Mesenchymal stem cell (in vitro differentiated cells and primary cell): Measurements from ENCODE around the gene DZIP1.

Experiments
- DNase-seq: peaks from one replicate; pipeline ENCODE4 v3.0.0-alpha.2; 2013
- H2AFZ ChIP-seq: one replicate; pipeline ENCODE4 v1.6.1; 2013; ENCODE audit warnings: low read depth, mild to moderate bottlenecking, control low read depth, inconsistent platforms, low read length, moderate library complexity
- H2AK5ac ChIP-seq: 2 replicates; pipeline ENCODE4 v1.6.1; 2013; ENCODE audit warnings: low read length, moderate library complexity, mild to moderate bottlenecking, inconsistent platforms; ENCODE audit not compliant: severe bottlenecking
- H2BK120ac ChIP-seq: one replicate; pipeline ENCODE4 v1.6.1; 2013; ENCODE audit warnings: low read depth, mild to moderate bottlenecking, inconsistent platforms, low read length, moderate library complexity
- H2BK12ac ChIP-seq, 2 experiments: one replicate each; pipeline ENCODE4 v1.6.1; 2013; ENCODE audit warnings: inconsistent platforms in 2 of 2, low read length in 2 of 2, mild to moderate bottlenecking in 2 of 2, moderate library complexity in 2 of 2, control low read depth in 1 of 2
- H2BK15ac ChIP-seq: one replicate; pipeline ENCODE4 v1.6.1; 2013; ENCODE audit warnings: mild to moderate bottlenecking, low read depth, inconsistent platforms; ENCODE audit not compliant: poor library complexity, severe bottlenecking
- H2BK5ac ChIP-seq: 2 replicates; pipeline ENCODE4 v1.6.1; 2013; ENCODE audit warnings: low read depth, mild to moderate bottlenecking, low read length, control low read depth, inconsistent platforms; ENCODE audit not compliant: poor library complexity, severe bottlenecking
- H3K14ac ChIP-seq, 2 experiments: one replicate each; pipeline ENCODE4 v1.6.1; 2013; ENCODE audit warnings: inconsistent platforms in 2 of 2, low read length in 2 of 2, control low read depth in 1 of 2, mild to moderate bottlenecking in 1 of 2, moderate library complexity in 1 of 2
- H3K18ac ChIP-seq, 2 experiments: one replicate each; pipeline ENCODE4 v1.6.1; 2013; ENCODE audit warnings: inconsistent platforms in 2 of 2, low read length in 2 of 2, control low read depth in 1 of 2, low read depth in 1 of 2, mild to moderate bottlenecking in 1 of 2
- H3K23ac ChIP-seq, 2 experiments: one replicate each; pipeline ENCODE4 v1.6.1; 2013; ENCODE audit warnings: inconsistent platforms in 2 of 2, low read length in 2 of 2, mild to moderate bottlenecking in 2 of 2, moderate library complexity in 2 of 2, control low read depth in 1 of 2
- H3K27ac ChIP-seq: 2 replicates; pipeline ENCODE4 v1.5.1; 2013; ENCODE audit warnings: mild to moderate bottlenecking, moderate library complexity, low read length, control low read depth, inconsistent platforms; ENCODE audit not compliant: poor library complexity, severe bottlenecking
- H3K27me3 ChIP-seq, 2 experiments: 2 replicates each; pipeline versions ENCODE4 v1.6.1 to v1.7.0; 2013; ENCODE audit warnings: low read length in 2 of 2, mild to moderate bottlenecking in 2 of 2, moderate library complexity in 2 of 2, control low read depth in 1 of 2, inconsistent platforms in 1 of 2; ENCODE audit not compliant: control insufficient read depth in 1 of 2, insufficient read depth in 1 of 2
- H3K36me3 ChIP-seq, 2 experiments: 2 replicates each; pipeline versions ENCODE4 v1.6.1 to v1.7.0; 2013; ENCODE audit warnings: low read length in 2 of 2, control low read depth in 1 of 2, inconsistent platforms in 1 of 2, low read depth in 1 of 2, mild to moderate bottlenecking in 1 of 2; ENCODE audit not compliant: insufficient read depth in 2 of 2, control insufficient read depth in 1 of 2
- H3K4ac ChIP-seq, 2 experiments: one replicate each; pipeline ENCODE4 v1.6.1; 2013; ENCODE audit warnings: inconsistent platforms in 2 of 2, low read length in 2 of 2, mild to moderate bottlenecking in 2 of 2, moderate library complexity in 2 of 2, control low read depth in 1 of 2, low read depth in 1 of 2
- H3K4me1 ChIP-seq: 2 replicates; pipeline ENCODE4 v1.6.1; 2013; ENCODE audit warnings: low read depth, low read length, control low read depth; ENCODE audit not compliant: control insufficient read depth, insufficient read depth
- H3K4me2 ChIP-seq: 2 replicates; pipeline ENCODE4 v1.6.1; 2013; ENCODE audit warnings: low read length, mild to moderate bottlenecking, inconsistent platforms; ENCODE audit not compliant: poor library complexity, severe bottlenecking
- H3K4me3 ChIP-seq, 2 experiments: 2 replicates each; pipeline versions ENCODE4 v1.5.1 to v1.7.0; 2013; ENCODE audit warnings: low read length in 2 of 2, mild to moderate bottlenecking in 2 of 2, control low read depth in 1 of 2, low read depth in 1 of 2; ENCODE audit not compliant: insufficient read depth in 1 of 2
- H3K79me1 ChIP-seq: replicated peaks from 2 replicates; pipeline ENCODE4 v1.6.1; 2013; ENCODE audit warnings: mild to moderate bottlenecking, control low read depth, low read length, inconsistent platforms; ENCODE audit not compliant: poor library complexity, severe bottlenecking
- H3K9ac ChIP-seq: 2 replicates; pipeline ENCODE4 v1.7.0; 2013; ENCODE audit warnings: mild to moderate bottlenecking, low read length, moderate library complexity
- H3K9me3 ChIP-seq: 2 replicates; pipeline ENCODE4 v1.7.0; 2013; ENCODE audit warnings: mild to moderate bottlenecking, low read length; ENCODE audit not compliant: control insufficient read depth
- H4K8ac ChIP-seq: one replicate; pipeline ENCODE4 v1.6.1; 2013; ENCODE audit warnings: inconsistent platforms, mild to moderate bottlenecking, low read length, moderate library complexity
- H4K91ac ChIP-seq: one replicate; pipeline ENCODE4 v1.6.1; 2013; ENCODE audit warnings: mild to moderate bottlenecking, low read length, inconsistent platforms
- WGBS: methylation state at CpG from one replicate; pipeline ENCODE4 v1.1.7; 2013; ENCODE audit warnings: mixed read lengths; 5-methylcytosine and 5-hydroxymethylcytosine counted together

Gene DZIP1

GRCh38 chr13:95579303-95579702, 65.2 kb downstream of the DZIP1 start:
- H2BK15ac ChIP-seq, result no peak overlapping the region
- H3K36me3 ChIP-seq, result peaks cover 24 to 81% of the 10 kb centered on the region in 2 experiments
- over 99% methylated on average over 3 of the region's 3 CpGs for WGBS
- DNase-seq, result no peak
- H4K91ac ChIP-seq, result no peak overlapping the region
- no peak overlapping the region for H2BK12ac ChIP-seq
- H3K4me3 ChIP-seq, result no peak overlapping the region
- no peak overlapping the region for H4K8ac ChIP-seq
- no peak overlapping the region for H3K14ac ChIP-seq
- no peak overlapping the region for H3K4me2 ChIP-seq
- no peak overlapping the region for H3K18ac ChIP-seq
- no peak overlapping the region for H3K4ac ChIP-seq
- no peak overlapping the region for H2BK5ac ChIP-seq
- no peak overlapping the region for H2BK120ac ChIP-seq
- no peaks in the 10 kb centered on the region for H3K4me1 ChIP-seq
- H3K27me3 ChIP-seq, result no peaks in the 10 kb centered on the region
- H3K79me1 ChIP-seq, result peaks cover 2% of the 10 kb centered on the region
- no peaks in the 10 kb centered on the region for H3K9me3 ChIP-seq
- H3K9ac ChIP-seq, result no peak overlapping the region
- H3K27ac ChIP-seq, result no peak overlapping the region
- no peak overlapping the region for H2AK5ac ChIP-seq
- no peak overlapping the region for H2AFZ ChIP-seq
- no peak overlapping the region for H3K23ac ChIP-seq

DNA sequence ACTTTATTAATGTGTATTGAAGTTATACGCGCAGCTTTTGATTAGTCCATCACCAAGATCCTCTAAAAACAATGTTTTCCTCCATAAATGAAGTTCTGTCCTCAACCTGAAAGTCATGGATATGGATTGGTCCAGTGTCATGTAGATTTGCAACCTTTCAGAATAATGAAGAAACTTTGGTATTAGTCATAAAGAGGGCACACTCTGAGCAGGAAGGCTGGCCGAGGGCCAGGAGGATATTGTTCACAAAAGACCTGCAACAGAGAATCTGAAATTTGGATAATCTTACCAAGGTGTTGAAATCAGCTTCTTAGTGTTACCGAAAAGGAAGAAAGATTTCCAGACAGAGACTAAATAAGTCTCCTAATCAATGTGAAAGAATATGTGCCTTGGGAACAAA, 71.3 kb downstream of the DZIP1 start:
- no peak overlapping the region for H3K4me3 ChIP-seq
- H3K4me1 ChIP-seq, result no peaks in the 10 kb centered on the region
- H2AFZ ChIP-seq, result no peak overlapping the region
- H3K79me1 ChIP-seq, result no peaks in the 10 kb centered on the region
- H2AK5ac ChIP-seq, result no peak overlapping the region
- H3K23ac ChIP-seq, result no peak overlapping the region
- H3K4me2 ChIP-seq, result no peak overlapping the region
- H2BK120ac ChIP-seq, result no peak overlapping the region
- no peak overlapping the region for H2BK12ac ChIP-seq
- H3K27ac ChIP-seq, result no peak overlapping the region
- H2BK5ac ChIP-seq, result no peak overlapping the region
- 98% methylated on average over 4 of the region's 4 CpGs for WGBS
- no peak overlapping the region for H4K91ac ChIP-seq
- H3K9me3 ChIP-seq, result no peaks in the 10 kb centered on the region
- H3K18ac ChIP-seq, result no peak overlapping the region
- no peaks in the 10 kb centered on the region for H3K27me3 ChIP-seq
- no peak for DNase-seq
- H2BK15ac ChIP-seq, result no peak overlapping the region
- H3K14ac ChIP-seq, result no peak overlapping the region
- H4K8ac ChIP-seq, result no peak overlapping the region
- H3K9ac ChIP-seq, result no peak overlapping the region
- peaks cover 11 to 27% of the 10 kb centered on the region in 2 experiments for H3K36me3 ChIP-seq
- no peak overlapping the region for H3K4ac ChIP-seq

DNA sequence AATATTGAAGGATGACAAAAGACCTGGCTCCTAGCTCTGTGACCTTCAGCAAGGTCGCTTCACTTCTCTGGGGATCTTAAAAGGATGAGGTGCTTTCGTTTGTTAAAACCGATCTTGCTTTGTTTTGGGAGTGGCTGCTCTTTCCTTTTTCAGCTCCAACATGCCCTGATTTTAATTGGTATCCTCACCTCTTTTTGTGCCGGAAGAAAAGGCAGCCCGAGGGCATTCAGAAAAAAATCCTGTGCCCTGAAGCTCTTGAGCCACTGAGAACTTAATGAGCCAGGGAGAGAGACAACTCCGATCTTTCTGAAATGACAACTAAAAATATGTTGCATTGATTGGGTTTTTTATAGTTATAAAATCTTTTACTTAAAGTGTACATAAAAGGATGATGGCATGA, 72.6 kb downstream of the DZIP1 start:
- no peaks in the 10 kb centered on the region for H3K27me3 ChIP-seq
- no peak overlapping the region for H2BK15ac ChIP-seq
- H4K91ac ChIP-seq, result no peak overlapping the region
- no peak overlapping the region for H3K9ac ChIP-seq
- H3K23ac ChIP-seq, result no peak overlapping the region
- H2AFZ ChIP-seq, result no peak overlapping the region
- H3K14ac ChIP-seq, result no peak overlapping the region
- no peak overlapping the region for H2BK12ac ChIP-seq
- no peaks in the 10 kb centered on the region for H3K4me1 ChIP-seq
- no peaks in the 10 kb centered on the region for H3K9me3 ChIP-seq
- no peak for DNase-seq
- no peak overlapping the region for H3K4me3 ChIP-seq
- no peak overlapping the region for H2BK120ac ChIP-seq
- H3K4me2 ChIP-seq, result no peak overlapping the region
- no peak overlapping the region for H3K4ac ChIP-seq
- 77% methylated on average over 6 of the region's 6 CpGs for WGBS
- no peak overlapping the region for H4K8ac ChIP-seq
- no peaks in the 10 kb centered on the region for H3K79me1 ChIP-seq
- H2AK5ac ChIP-seq, result no peak overlapping the region
- no peak overlapping the region for H3K27ac ChIP-seq
- H3K36me3 ChIP-seq, result peaks cover 11 to 14% of the 10 kb centered on the region in 2 experiments
- no peak overlapping the region for H3K18ac ChIP-seq
- H2BK5ac ChIP-seq, result no peak overlapping the region

DNA sequence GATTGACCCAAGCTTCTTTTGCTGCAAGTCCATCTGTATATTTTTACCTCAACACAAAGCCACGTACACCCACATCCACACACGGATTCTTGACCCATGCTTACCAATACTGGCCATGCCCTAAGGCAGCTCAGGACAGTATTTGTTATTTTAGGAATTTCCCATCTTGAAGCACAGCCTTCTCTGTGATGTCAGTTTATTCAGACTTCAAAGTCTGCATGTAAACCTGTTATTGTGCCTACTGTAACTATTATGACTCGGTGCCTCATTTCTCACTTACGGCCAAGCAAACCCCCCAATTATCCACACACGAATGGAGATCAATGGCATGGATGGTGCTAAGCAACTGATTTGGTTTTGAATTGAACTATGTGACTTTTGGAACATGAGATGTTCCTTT, 74.5 kb downstream of the DZIP1 start:
- no peak overlapping the region for H3K4ac ChIP-seq
- no peak overlapping the region for H3K23ac ChIP-seq
- no peak for DNase-seq
- no peak overlapping the region for H3K4me2 ChIP-seq
- no peak overlapping the region for H3K27ac ChIP-seq
- no peak overlapping the region for H2BK120ac ChIP-seq
- no peaks in the 10 kb centered on the region for H3K27me3 ChIP-seq
- no peak overlapping the region for H3K4me3 ChIP-seq
- H3K9me3 ChIP-seq, result no peaks in the 10 kb centered on the region
- H3K79me1 ChIP-seq, result no peaks in the 10 kb centered on the region
- H4K91ac ChIP-seq, result no peak overlapping the region
- H2AK5ac ChIP-seq, result no peak overlapping the region
- H3K36me3 ChIP-seq, result no peaks in the 10 kb centered on the region
- H3K14ac ChIP-seq, result no peak overlapping the region
- no peak overlapping the region for H2AFZ ChIP-seq
- H3K9ac ChIP-seq, result no peak overlapping the region
- no peak overlapping the region for H3K18ac ChIP-seq
- no peak overlapping the region for H2BK5ac ChIP-seq
- no peak overlapping the region for H4K8ac ChIP-seq
- H2BK12ac ChIP-seq, result no peak overlapping the region
- H2BK15ac ChIP-seq, result no peak overlapping the region
- H3K4me1 ChIP-seq, result no peaks in the 10 kb centered on the region
- WGBS, result 97% methylated on average over 4 of the region's 5 CpGs
